Prostate gland (tissue), 2 donors: ENCODE results near the gene AGGF1.

Experiments used
- CTCF ChIP-seq, 4 experiments: fragments of 200-600 bp in 2 of 4; fragments of 450-650 bp in 2 of 4; sonication (generic) in 2 of 4; IDR thresholded peaks; 1 replicate in 3 of 4; 2 replicates in 1 of 4; pipeline ENCODE4 v1.5.1; 2016 to 2019; ENCODE audit warnings: antibody characterized with exemption in 4 of 4, mild to moderate bottlenecking in 2 of 4, moderate library complexity in 2 of 4
- POLR2A ChIP-seq: fragments of 450-650 bp; IDR thresholded peaks from one replicate; pipeline ENCODE4 v1.6.1; 2016; ENCODE audit warnings: antibody characterized with exemption, mild to moderate bottlenecking

DNA sequence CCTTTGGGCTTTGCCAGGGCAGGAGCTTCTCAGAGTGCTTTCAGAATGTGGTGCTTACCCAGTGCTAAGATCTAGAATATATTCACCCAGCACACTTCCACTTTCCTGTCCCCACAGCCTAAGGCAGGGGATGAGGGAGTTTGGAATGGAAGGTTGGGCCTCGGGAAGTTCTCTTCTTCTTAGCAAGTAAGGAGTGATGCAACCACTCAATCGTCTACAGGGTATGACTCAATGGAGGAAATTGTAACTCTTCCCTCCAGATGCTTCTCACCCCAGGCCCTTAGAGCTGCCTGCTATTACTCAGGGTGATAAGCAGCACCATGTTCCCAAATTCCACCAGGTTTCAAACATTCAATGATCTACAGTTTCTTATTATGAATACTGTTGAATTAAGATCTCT, 30.8 kb upstream of the AGGF1 start:
- TF ChIP-seq CTCF (IDR thresholded peaks at IDR 0.05) = no peak
- TF ChIP-seq POLR2A = no peak
